Gastrocnemius medialis (tissue), 4 donors: ENCODE measurements around the gene SC5D. TPM values are rescaled to one million over a fixed set of nuclear protein-coding genes. Genes with fewer than 3 reads are reported as not detected.

Experiments used
- ATAC-seq, 2 donors: fragments of 150-250 bp; one replicate each; pipeline ENCODE4 v1.9.1; 2016
- DNase-seq, 2 donors: peaks; one replicate each; pipeline ENCODE4 v3.0.0-alpha.2; 2019
- H3K27ac ChIP-seq, 4 donors: fragments of 200-600 bp; sonication (generic); 1 replicate in 1 of 4; 2 replicates in 3 of 4; pipeline ENCODE4 v1.5.1; 2016 to 2018; ENCODE audit warnings: mild to moderate bottlenecking in 2 of 4, moderate library complexity in 1 of 4
- H3K27me3 ChIP-seq, 3 donors: fragments of 200-600 bp; sonication (generic) in 2 of 3; 1 replicate in 1 of 3; 2 replicates in 2 of 3; pipeline versions ENCODE4 v1.5.1 to v1.6.0; 2016 to 2019; ENCODE audit warnings: mild to moderate bottlenecking in 1 of 3, moderate library complexity in 1 of 3
- H3K36me3 ChIP-seq, 2 donors: fragments of 200-600 bp; sonication (generic) in 1 of 2; one replicate each; pipeline ENCODE4 v1.5.1; 2017 to 2018
- H3K4me1 ChIP-seq, 2 donors: fragments of 200-600 bp; sonication (generic) in 1 of 2; one replicate each; pipeline ENCODE4 v1.5.1; 2016 to 2017; ENCODE audit warnings: mild to moderate bottlenecking in 2 of 2
- H3K4me3 ChIP-seq, 4 donors: fragments of 200-600 bp; sonication (generic) in 3 of 4; 1 replicate in 1 of 4; 2 replicates in 3 of 4; pipeline ENCODE4 v1.5.1; 2016 to 2019; ENCODE audit warnings: mild to moderate bottlenecking in 2 of 4
- H3K9me3 ChIP-seq, 3 donors: fragments of 200-600 bp; sonication (generic) in 2 of 3; 1 replicate in 1 of 3; 2 replicates in 2 of 3; pipeline ENCODE4 v1.5.1; 2016 to 2019
- POLR2A ChIP-seq, 2 donors: fragments of 450-650 bp; IDR thresholded peaks; one replicate each; pipeline ENCODE4 v1.6.1; 2017; ENCODE audit warnings: antibody characterized with exemption in 2 of 2, mild to moderate bottlenecking in 2 of 2, moderate library complexity in 2 of 2
- in situ Hi-C, 4 donors: fragments of 200-750 bp; cut with MboI; loops; one replicate each; pipeline versions ENCODE4 v1.15.0 to v1.8.0; 2017; ENCODE audit warnings: low sequenced_read_pairs in 4 of 4
- intact Hi-C: fragments of 100-400 bp; cut with DNase I; formaldehyde crosslinking; loops from one replicate; pipeline ENCODE4 v1.15.1; 2023; ENCODE audit warnings: low total_unique reads
- total RNA-seq, 4 donors: library from RNA; depleted of rRNA; stranded (reverse); fragments of >200 nt; gene quantifications; one replicate each; pipeline versions ENCODE4 v1.1.0 to v1.2.3, GENCODE V29; 2016
- TF ChIP-seq, protein P1 (sequence below), 5 experiments: fragments of 450-650 bp in 3 of 5; fragments of 200-600 bp in 2 of 5; sonication (generic) in 2 of 5; IDR thresholded peaks in 4 of 5; conservative IDR thresholded peaks in 1 of 5; 1 replicate in 4 of 5; 2 replicates in 1 of 5; pipeline ENCODE4 v1.5.1; 2016 to 2019; ENCODE audit warnings: antibody characterized with exemption in 5 of 5, mild to moderate bottlenecking in 3 of 5, moderate library complexity in 3 of 5

The SC5D gene
- total RNA-seq, 4 donors from 2014 or later, result 5.7 to 11.5 (median 6.5) TPM

DNA sequence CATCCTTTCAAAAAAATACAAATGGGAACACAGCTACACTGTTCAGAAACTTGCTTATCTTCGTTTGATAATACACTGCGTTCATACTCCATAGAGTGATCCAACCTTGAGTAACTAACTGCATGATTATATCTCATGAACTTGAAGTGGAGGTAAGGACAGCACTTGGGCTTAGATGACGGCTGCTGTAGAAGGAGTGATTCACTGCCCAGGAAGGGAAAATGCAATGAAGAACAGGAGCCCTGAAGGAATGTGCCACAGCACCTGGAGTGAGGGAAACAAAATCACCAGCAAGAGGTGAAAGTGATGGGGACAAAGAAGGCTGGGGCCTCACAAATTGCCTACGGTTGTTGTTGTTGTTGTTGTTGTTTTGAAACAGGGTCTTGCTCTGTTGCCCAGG is 44.1 kb upstream of the SC5D start:
- H3K4me1 ChIP-seq, result no peaks in the 10 kb centered on the region
- no peak overlapping the region for H3K27ac ChIP-seq
- H3K36me3 ChIP-seq, result no peaks in the 10 kb centered on the region
- H3K9me3 ChIP-seq, result no peaks in the 10 kb centered on the region
- intact Hi-C loops (loop anchor here (2.0 kb wide), 1 partner anchor 342 kb away; no protein-coding TSS in a partner anchor), in situ Hi-C loops (no loop called here)
- TF ChIP-seq POLR2A (IDR thresholded peaks at IDR 0.05), result no peak
- TF ChIP-seq, protein P1, sequence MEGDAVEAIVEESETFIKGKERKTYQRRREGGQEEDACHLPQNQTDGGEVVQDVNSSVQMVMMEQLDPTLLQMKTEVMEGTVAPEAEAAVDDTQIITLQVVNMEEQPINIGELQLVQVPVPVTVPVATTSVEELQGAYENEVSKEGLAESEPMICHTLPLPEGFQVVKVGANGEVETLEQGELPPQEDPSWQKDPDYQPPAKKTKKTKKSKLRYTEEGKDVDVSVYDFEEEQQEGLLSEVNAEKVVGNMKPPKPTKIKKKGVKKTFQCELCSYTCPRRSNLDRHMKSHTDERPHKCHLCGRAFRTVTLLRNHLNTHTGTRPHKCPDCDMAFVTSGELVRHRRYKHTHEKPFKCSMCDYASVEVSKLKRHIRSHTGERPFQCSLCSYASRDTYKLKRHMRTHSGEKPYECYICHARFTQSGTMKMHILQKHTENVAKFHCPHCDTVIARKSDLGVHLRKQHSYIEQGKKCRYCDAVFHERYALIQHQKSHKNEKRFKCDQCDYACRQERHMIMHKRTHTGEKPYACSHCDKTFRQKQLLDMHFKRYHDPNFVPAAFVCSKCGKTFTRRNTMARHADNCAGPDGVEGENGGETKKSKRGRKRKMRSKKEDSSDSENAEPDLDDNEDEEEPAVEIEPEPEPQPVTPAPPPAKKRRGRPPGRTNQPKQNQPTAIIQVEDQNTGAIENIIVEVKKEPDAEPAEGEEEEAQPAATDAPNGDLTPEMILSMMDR (IDR thresholded peaks at IDR 0.05 in 4 of 5, conservative IDR thresholded peaks at IDR 0.05 in 1 of 5), result no peak
- no peak for DNase-seq
- no peak overlapping the region for H3K4me3 ChIP-seq
- H3K27me3 ChIP-seq, result no peaks in the 10 kb centered on the region
- no peak for ATAC-seq

DNA sequence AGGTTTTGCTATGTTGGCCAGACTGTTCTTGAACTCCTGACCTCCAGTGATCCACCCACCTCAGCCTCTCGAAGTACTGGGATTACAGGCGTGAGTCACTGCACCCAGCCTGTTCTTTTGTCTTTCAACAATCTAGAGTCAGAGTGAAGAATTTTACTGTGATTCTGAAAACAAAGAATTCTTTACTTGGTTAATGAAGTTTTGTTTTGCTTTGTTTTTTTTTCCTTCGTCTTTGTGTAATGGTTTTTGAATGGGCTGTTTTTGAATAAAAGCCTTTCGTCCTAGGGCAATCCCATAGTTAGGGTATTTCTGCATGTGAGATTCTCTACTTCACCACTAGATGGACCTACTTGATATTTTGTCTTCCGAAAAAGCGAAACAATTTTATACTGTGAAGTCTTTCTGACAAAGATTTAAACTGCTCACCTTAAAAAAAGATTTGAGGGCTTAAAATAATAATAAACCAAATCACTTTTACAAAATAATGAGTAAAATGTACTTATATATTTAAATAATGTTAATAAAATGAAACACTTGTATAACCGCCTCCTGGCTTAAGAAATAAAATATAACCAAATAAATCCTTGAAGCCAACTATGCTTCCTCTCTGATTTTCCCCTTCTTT is 43.4 kb upstream of the SC5D start:
- in situ Hi-C loops, result no loop called here
- Histone ChIP-seq H3K4me3 (peak overlapping the region in 1 of 4 donors; percentile 27), H3K9me3 (no peaks in the 10 kb centered on the region), H3K4me1 (no peaks in the 10 kb centered on the region), H3K27ac (no peak overlapping the region), H3K36me3 (no peaks in the 10 kb centered on the region), H3K27me3 (no peaks in the 10 kb centered on the region)
- TF ChIP-seq POLR2A (IDR thresholded peaks at IDR 0.05), result no peak
- TF ChIP-seq, protein P1 (IDR thresholded peaks at IDR 0.05 in 4 of 5, conservative IDR thresholded peaks at IDR 0.05 in 1 of 5), result peak; percentile 24 to 76 (median 66)
- ATAC-seq, result peak; percentile 65 to 70
- no peak for DNase-seq
- intact Hi-C loops, result loop anchor here (2.0 kb wide), 1 partner anchor 342 kb away; no protein-coding TSS in a partner anchor

DNA sequence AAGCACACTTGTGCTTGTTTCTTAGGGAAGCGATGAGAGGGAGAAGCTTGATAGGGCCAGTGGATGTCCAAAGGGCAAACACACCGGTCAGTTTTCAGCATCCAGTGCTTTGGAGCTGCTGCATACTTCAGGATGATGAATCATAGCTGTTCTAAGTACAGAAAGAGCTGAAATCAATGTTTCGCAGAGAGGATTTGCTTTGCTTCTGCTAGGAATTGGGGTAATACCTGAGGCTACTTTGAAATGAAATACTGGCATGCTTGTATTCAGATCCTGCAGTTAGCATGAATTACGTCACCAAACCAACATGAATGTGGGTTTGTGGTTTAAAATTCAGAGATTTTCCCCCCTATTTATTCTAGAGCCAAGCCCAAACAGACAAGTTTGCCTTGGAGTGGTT is 41.7 kb upstream of the SC5D start:
- Histone ChIP-seq H3K27ac (no peak overlapping the region), H3K36me3 (no peaks in the 10 kb centered on the region), H3K27me3 (no peaks in the 10 kb centered on the region), H3K4me3 (no peak overlapping the region), H3K9me3 (no peaks in the 10 kb centered on the region), H3K4me1 (no peaks in the 10 kb centered on the region)
- intact Hi-C loops (loop anchor here (2.0 kb wide), 1 partner anchor 42 kb away; the partner anchor contains the start of gene SC5D), in situ Hi-C loops (loop anchor here in 2 of 4 donors (5.0 kb wide), 1 partner anchor 341 kb away; no protein-coding TSS in a partner anchor)
- TF ChIP-seq, protein P1 (IDR thresholded peaks at IDR 0.05 in 4 of 5, conservative IDR thresholded peaks at IDR 0.05 in 1 of 5), result no peak
- TF ChIP-seq POLR2A (IDR thresholded peaks at IDR 0.05), result no peak
- DNase-seq (no peak), ATAC-seq (no peak)

DNA sequence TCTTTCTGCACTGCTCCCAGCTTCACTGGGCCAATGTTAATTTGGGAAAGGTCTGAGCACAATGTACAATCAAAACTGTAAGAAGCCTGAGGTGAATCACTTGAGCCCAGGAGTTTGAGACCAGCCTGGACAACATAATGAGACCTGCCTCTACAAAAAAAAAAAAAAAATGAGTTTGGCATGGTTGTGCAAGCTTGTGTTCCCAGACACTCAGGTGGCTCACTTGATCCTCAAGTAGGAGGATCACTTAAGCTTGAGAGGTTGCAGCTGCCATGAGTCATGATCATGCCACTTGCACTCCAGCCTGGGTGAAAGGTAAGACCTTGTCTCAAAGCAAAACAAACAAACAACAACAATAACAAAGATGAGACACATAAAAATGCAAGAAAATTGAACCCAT is 38.6 kb upstream of the SC5D start:
- Histone ChIP-seq H3K36me3 (no peaks in the 10 kb centered on the region), H3K27me3 (no peaks in the 10 kb centered on the region), H3K27ac (no peak overlapping the region), H3K4me3 (no peak overlapping the region), H3K9me3 (no peaks in the 10 kb centered on the region), H3K4me1 (no peaks in the 10 kb centered on the region)
- ATAC-seq, result peak in 1 of 2 donors; percentile 66
- no peak for DNase-seq
- intact Hi-C loops, result no loop called here
- TF ChIP-seq POLR2A (IDR thresholded peaks at IDR 0.05), result no peak
- TF ChIP-seq, protein P1 (IDR thresholded peaks at IDR 0.05 in 4 of 5, conservative IDR thresholded peaks at IDR 0.05 in 1 of 5), result no peak
- in situ Hi-C loops, result loop anchor here in 2 of 4 donors (5.0 kb wide), 1 partner anchor 338 kb away; no protein-coding TSS in a partner anchor
